NB4 (cell line): ENCODE results near the gene UQCR11.

Experiments used
- DNase-seq: peaks from one replicate; pipeline ENCODE4 v3.0.0; 2010; ENCODE audit warnings: low read depth
- H3K4me3 ChIP-seq: one replicate; pipeline ENCODE4 v1.5.1; 2011; ENCODE audit warnings: mild to moderate bottlenecking, low read depth, low read length, moderate library complexity
- MAX ChIP-seq: IDR thresholded peaks from 2 replicates; pipeline ENCODE4 v1.6.1; 2011; ENCODE audit warnings: low read depth, low read length
- MYC ChIP-seq: IDR thresholded peaks from 2 replicates; pipeline ENCODE4 v1.6.1; 2011; ENCODE audit warnings: low read depth, low read length
- POLR2A ChIP-seq: IDR thresholded peaks from 2 replicates; pipeline ENCODE4 v1.6.1; 2011; ENCODE audit warnings: mild to moderate bottlenecking; ENCODE audit not compliant: insufficient read length; ENCODE audit errors: extremely low read depth
- TF ChIP-seq, protein P1 (sequence below): IDR thresholded peaks from one replicate; pipeline ENCODE4 v1.5.1; 2012; ENCODE audit warnings: low read depth, low read length

UQCR11 gene

DNA sequence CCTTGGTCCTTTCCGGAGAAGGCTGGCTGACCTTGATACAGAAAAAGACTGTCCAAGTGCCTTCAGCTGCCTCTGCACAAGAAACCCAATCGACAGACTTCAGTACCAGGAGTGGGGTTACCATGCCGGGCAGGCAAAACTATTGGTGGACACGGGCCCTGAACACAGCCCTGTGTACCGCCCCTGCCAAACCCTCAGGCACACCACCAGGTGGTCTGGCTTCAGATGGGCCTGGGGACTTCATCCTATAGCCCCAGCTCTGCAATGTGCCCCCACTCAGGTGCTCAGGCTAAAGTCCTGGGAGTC lies 29.6 kb upstream of the UQCR11 start:
- H3K4me3 ChIP-seq, result no peak overlapping the region
- DNase-seq, result no peak
- no peak for TF ChIP-seq MYC
- no peak for TF ChIP-seq POLR2A
- no peak for TF ChIP-seq MAX
- TF ChIP-seq, protein P1, sequence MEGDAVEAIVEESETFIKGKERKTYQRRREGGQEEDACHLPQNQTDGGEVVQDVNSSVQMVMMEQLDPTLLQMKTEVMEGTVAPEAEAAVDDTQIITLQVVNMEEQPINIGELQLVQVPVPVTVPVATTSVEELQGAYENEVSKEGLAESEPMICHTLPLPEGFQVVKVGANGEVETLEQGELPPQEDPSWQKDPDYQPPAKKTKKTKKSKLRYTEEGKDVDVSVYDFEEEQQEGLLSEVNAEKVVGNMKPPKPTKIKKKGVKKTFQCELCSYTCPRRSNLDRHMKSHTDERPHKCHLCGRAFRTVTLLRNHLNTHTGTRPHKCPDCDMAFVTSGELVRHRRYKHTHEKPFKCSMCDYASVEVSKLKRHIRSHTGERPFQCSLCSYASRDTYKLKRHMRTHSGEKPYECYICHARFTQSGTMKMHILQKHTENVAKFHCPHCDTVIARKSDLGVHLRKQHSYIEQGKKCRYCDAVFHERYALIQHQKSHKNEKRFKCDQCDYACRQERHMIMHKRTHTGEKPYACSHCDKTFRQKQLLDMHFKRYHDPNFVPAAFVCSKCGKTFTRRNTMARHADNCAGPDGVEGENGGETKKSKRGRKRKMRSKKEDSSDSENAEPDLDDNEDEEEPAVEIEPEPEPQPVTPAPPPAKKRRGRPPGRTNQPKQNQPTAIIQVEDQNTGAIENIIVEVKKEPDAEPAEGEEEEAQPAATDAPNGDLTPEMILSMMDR, result no peak

DNA sequence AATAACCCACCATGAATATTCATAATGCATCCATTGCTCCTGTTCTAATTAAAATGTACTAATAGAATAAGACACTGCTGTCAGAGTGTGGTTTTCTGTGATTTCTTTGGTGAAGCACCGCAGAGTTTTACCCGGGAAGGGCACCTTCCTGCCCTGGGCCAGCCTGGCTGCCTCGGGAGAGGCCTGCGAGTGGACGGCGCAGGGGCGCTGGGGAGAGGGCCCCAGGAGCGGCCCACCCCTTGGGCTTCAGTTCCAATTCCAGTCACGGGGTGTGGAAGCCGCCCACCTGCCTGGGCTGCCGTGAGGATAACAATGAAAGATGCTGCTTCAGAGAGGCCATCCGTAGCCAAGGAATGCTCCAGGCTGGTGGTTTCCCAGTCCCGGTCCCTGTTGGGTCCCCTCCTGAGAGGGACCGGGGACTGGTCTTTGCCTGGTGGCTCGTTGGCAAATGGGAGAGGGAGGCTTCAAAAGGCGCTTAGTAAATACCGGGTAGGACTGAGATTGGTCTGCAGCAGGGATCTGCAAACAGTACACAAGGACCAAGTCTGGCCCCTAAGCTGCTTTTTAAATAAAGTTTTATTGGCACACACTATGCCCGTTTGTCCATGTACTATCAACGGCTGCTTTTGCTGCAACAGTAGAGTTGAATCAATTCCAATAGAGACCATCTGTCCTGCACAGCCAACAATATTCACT lies 29.1 kb upstream of the UQCR11 start:
- H3K4me3 ChIP-seq, result no peak overlapping the region
- no peak for DNase-seq
- TF ChIP-seq MYC, result no peak
- TF ChIP-seq POLR2A, result no peak
- TF ChIP-seq MAX, result no peak
- TF ChIP-seq, protein P1, result no peak

DNA sequence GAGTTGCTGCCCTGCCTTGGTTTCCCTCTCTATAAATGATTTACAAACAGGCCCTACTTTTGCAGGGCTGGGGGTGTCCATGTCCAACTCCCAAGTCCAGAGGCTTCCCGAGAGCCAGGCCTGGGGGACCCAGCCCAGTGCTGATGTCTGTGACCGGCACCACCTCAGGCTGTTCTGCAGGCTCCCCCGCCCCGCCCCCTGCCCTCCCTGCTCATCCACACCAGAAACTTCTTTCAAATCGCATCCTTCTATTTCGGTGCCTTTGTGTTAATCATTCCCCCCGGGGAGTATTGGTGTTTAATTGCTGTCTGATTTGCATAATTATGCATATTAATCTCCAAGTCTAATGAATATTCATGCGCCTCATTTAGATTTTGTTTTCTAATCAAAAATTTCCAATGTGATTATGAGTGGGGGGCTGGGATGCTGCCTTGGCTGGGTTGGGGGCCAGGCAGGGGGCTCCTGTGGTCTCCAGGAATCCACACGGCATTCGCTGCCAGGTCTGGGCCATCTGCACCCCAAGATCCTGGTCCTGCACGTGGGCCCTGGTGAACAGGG lies 28.1 kb upstream of the UQCR11 start:
- TF ChIP-seq MAX (no peak), MYC (no peak), POLR2A (no peak)
- TF ChIP-seq, protein P1, result no peak
- no peak overlapping the region for H3K4me3 ChIP-seq
- no peak for DNase-seq

DNA sequence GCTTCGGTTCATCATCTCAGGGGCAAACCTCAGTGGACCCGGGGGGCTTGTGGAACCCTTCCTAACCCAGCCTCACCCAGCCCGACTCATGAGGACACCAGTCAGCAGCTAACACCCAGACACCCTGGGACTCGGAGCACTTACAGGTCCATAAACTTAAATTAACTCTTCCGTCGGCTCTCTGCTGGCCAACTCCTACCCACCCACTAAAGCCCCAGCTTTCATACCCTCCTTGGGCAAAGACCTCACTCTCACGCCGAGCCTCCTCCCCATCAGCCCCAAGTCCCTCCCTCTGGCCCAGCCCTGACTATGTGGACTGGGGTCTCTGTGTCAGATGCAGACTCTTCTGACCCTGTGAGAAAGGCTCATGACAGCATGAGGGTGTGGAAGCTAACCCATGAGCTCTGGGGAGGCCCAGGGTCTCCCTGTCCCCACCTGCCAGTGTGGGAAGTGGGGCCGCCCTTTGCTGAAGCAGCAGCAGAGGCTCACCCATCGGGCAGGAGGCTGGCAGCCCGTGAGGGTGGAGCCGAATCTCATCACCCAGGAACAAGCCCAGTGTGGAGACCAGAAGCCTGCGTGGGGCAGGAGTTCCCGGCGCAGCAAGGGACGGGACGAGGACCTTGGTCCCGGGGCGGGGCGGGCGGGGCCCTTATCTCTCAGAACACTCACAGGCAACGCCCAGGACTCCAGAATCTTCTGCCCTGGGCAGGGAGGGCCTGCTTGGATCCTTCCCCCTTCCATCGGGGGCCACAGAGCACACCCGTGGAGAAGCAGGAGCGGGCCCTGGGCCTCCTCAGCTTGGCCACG lies 27.4 kb upstream of the UQCR11 start:
- no peak for DNase-seq
- TF ChIP-seq MYC (no peak), MAX (no peak), POLR2A (no peak)
- TF ChIP-seq, protein P1, result no peak
- no peak overlapping the region for H3K4me3 ChIP-seq

- H3K4me3 ChIP-seq, result no peak overlapping the region
- no peak for TF ChIP-seq MAX
- TF ChIP-seq POLR2A, result no peak
- no peak for TF ChIP-seq MYC
- TF ChIP-seq, protein P1, result no peak
- no peak for DNase-seq
These were observed 26.4 kb upstream of the UQCR11 start for GRCh38 chr19:1631557-1632100.
